Liver (tissue), 9 donors: ENCODE data around the gene CTNNBL1. TPM values are rescaled to one million over a fixed set of nuclear protein-coding genes. Genes with fewer than 3 reads are reported as not detected.

Experiments used
- DNase-seq: peaks from one replicate; pipeline ENCODE4 v3.0.0-alpha.2; 2017; ENCODE audit warnings: low spot score
- H3K27ac ChIP-seq, 2 donors: one replicate each; pipeline ENCODE4 v1.7.0; 2013; ENCODE audit warnings: inconsistent platforms in 2 of 2, low read length in 2 of 2, control low read depth in 1 of 2, low read depth in 1 of 2, mild to moderate bottlenecking in 1 of 2
- H3K27me3 ChIP-seq, 4 donors: one replicate each; pipeline versions ENCODE4 v1.6.1 to v1.7.0; 2013; ENCODE audit warnings: low read length in 3 of 4, inconsistent platforms in 1 of 4, mild to moderate bottlenecking in 1 of 4, moderate library complexity in 1 of 4; ENCODE audit not compliant: control insufficient read depth in 4 of 4, insufficient read depth in 4 of 4
- H3K36me3 ChIP-seq, 4 donors: one replicate each; pipeline versions ENCODE4 v1.6.1 to v1.7.0; 2013; ENCODE audit warnings: low read length in 3 of 4, mild to moderate bottlenecking in 3 of 4, low read depth in 1 of 4, moderate library complexity in 1 of 4; ENCODE audit not compliant: control insufficient read depth in 4 of 4, insufficient read depth in 3 of 4
- H3K4me1 ChIP-seq, 4 donors: one replicate each; pipeline versions ENCODE4 v1.6.1 to v1.7.0; 2013; ENCODE audit warnings: low read length in 3 of 4, mild to moderate bottlenecking in 3 of 4, moderate library complexity in 1 of 4; ENCODE audit not compliant: control insufficient read depth in 4 of 4, insufficient read depth in 4 of 4
- H3K4me3 ChIP-seq, 3 donors: one replicate each; pipeline versions ENCODE4 v1.6.1 to v1.7.0; 2013; ENCODE audit warnings: low read length in 3 of 3, control low read depth in 1 of 3, low read depth in 1 of 3, mild to moderate bottlenecking in 1 of 3
- H3K9ac ChIP-seq, 2 donors: one replicate each; pipeline ENCODE4 v1.7.0; 2013; ENCODE audit warnings: low read length in 2 of 2, mild to moderate bottlenecking in 2 of 2, moderate library complexity in 2 of 2, control low read depth in 1 of 2, low read depth in 1 of 2
- H3K9me3 ChIP-seq, 4 donors: one replicate each; pipeline versions ENCODE4 v1.6.1 to v1.7.0; 2013; ENCODE audit warnings: low read length in 3 of 4; ENCODE audit not compliant: control insufficient read depth in 4 of 4
- EGR1 ChIP-seq, 2 donors: IDR thresholded peaks; 2 replicates each; pipeline ENCODE4 v1.6.1; 2016 to 2018; ENCODE audit warnings: antibody characterized with exemption in 2 of 2, low read depth in 2 of 2
- FOXA1 ChIP-seq: IDR thresholded peaks from 2 replicates; pipeline ENCODE4 v1.6.1; 2016; ENCODE audit warnings: antibody characterized with exemption
- FOXA2 ChIP-seq: IDR thresholded peaks from 2 replicates; pipeline ENCODE4 v1.6.1; 2016; ENCODE audit warnings: antibody characterized with exemption
- GABPA ChIP-seq, 2 donors: IDR thresholded peaks in 1 of 2; conservative IDR thresholded peaks in 1 of 2; 2 replicates each; pipeline ENCODE4 v1.6.1; 2016; ENCODE audit warnings: antibody characterized with exemption in 2 of 2, mild to moderate bottlenecking in 1 of 2, moderate library complexity in 1 of 2
- HNF4A ChIP-seq, 2 donors: conservative IDR thresholded peaks; 2 replicates each; pipeline ENCODE4 v1.6.1; 2016; ENCODE audit warnings: antibody characterized with exemption in 2 of 2, mild to moderate bottlenecking in 2 of 2
- HNF4G ChIP-seq: IDR thresholded peaks from 2 replicates; pipeline ENCODE4 v1.6.1; 2016; ENCODE audit warnings: antibody characterized with exemption
- JUND ChIP-seq, 2 donors: IDR thresholded peaks; 2 replicates each; pipeline ENCODE4 v1.6.1; 2016; ENCODE audit warnings: antibody characterized with exemption in 2 of 2
- NR2F2 ChIP-seq: IDR thresholded peaks from 2 replicates; pipeline ENCODE4 v1.6.1; 2016; ENCODE audit warnings: antibody characterized with exemption
- RAD21 ChIP-seq, 2 donors: IDR thresholded peaks; 2 replicates each; pipeline ENCODE4 v1.6.1; 2016; ENCODE audit warnings: antibody characterized with exemption in 2 of 2, mild to moderate bottlenecking in 2 of 2
- SP1 ChIP-seq: IDR thresholded peaks from 2 replicates; pipeline ENCODE4 v1.6.1; 2018; ENCODE audit warnings: antibody characterized with exemption, mild to moderate bottlenecking
- TAF1 ChIP-seq: conservative IDR thresholded peaks from 2 replicates; pipeline ENCODE4 v1.6.1; 2016; ENCODE audit warnings: antibody characterized with exemption, mild to moderate bottlenecking
- YY1 ChIP-seq: IDR thresholded peaks from 2 replicates; pipeline ENCODE4 v1.6.1; 2016; ENCODE audit warnings: antibody characterized with exemption, mild to moderate bottlenecking
- WGBS: extraction: QIAGEN DNeasy Blood & Tissue Kit; methylation state at CpG from one replicate; pipeline ENCODE4 v1.1.7; 2013; 5-methylcytosine and 5-hydroxymethylcytosine counted together
- polyA plus RNA-seq, 2 donors: library from polyadenylated mRNA; stranded (reverse) in 1 of 2; unstranded in 1 of 2; fragments of 200-250 nt in 1 of 2; fragments of >200 nt in 1 of 2; fragmentation: Nextera tagmentation in 1 of 2; extraction: Ambion mirVana in 1 of 2; gene quantifications; one replicate each; pipeline versions ENCODE4 v1.2.1 to v1.2.3, GENCODE V29; 2013 to 2015
- total RNA-seq, 2 donors: library from RNA; depleted of rRNA; stranded (reverse); fragments of >200 nt; gene quantifications; one replicate each; pipeline ENCODE4 v1.2.3, GENCODE V29; 2014
- TF ChIP-seq, protein P1 (sequence below): IDR thresholded peaks from 2 replicates; pipeline ENCODE4 v1.6.1; 2016; ENCODE audit warnings: antibody characterized with exemption, mild to moderate bottlenecking
- TF ChIP-seq, protein P2 (sequence below): IDR thresholded peaks from 2 replicates; pipeline ENCODE4 v1.6.1; 2016; ENCODE audit warnings: antibody characterized with exemption
- TF ChIP-seq, protein P3 (sequence below): fragments of 150-350 bp; IDR thresholded peaks from 2 replicates; pipeline ENCODE4 v1.5.1; 2017; ENCODE audit warnings: improper control_type of control experiment, low read depth, low read length; ENCODE audit not compliant: missing input control
- TF ChIP-seq, protein P4 (sequence below): IDR thresholded peaks from 2 replicates; pipeline ENCODE4 v1.6.1; 2016; ENCODE audit warnings: antibody characterized with exemption
- TF ChIP-seq, protein P5 (sequence below): IDR thresholded peaks from 2 replicates; pipeline ENCODE4 v1.6.1; 2016; ENCODE audit warnings: antibody characterized with exemption
- donor health status: healthy.
- donor health status: healthy.
- donor health status: healthy.
- donor health status: healthy.
- donor health status: healthy.

The CTNNBL1 gene
- total and polyA plus RNA-seq, 4 donors, result 18.3 to 25.4 (median 20.3) TPM

DNA sequence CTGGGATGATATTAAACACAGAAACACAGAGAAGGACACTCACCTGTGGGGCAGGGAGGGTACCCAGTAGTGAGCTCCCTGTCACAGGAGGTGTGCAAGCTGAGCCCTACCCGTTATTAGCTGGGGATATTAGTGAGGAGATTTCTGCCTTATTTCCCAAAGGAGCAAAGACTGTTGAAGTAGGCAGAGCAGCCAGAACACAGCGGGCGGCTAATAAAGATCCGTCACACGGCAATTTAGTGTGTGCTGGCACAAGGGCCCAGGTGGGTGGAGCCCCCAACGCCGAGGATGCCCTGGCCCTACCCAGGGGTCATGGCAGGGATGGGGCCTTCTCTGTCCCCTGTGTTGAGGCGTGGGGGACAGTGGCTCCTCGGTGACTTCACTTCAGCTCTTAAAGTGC is 217.4 kb downstream of the CTNNBL1 start:
- Histone ChIP-seq H3K27ac (no peak overlapping the region), H3K4me1 (peaks cover 0 to 8% (median 2%) of the 10 kb centered on the region in 4 donors), H3K4me3 (no peak overlapping the region), H3K9me3 (no peaks in the 10 kb centered on the region), H3K36me3 (no peaks in the 10 kb centered on the region), H3K27me3 (no peaks in the 10 kb centered on the region), H3K9ac (no peak overlapping the region)
- WGBS, result 65% methylated on average over 9 of the region's 9 CpGs
- TF ChIP-seq EGR1 (IDR thresholded peaks at IDR 0.05; ENCODE audit: low read depth in 2 of 2) (no peak), HNF4A (conservative IDR thresholded peaks at IDR 0.05) (no peak), HNF4G (no peak), SP1 (no peak), TAF1 (no peak), FOXA2 (no peak), GABPA (IDR thresholded peaks at IDR 0.05 in 1 of 2, conservative IDR thresholded peaks at IDR 0.05 in 1 of 2) (no peak), YY1 (no peak), FOXA1 (no peak), RAD21 (IDR thresholded peaks at IDR 0.05) (no peak), NR2F2 (no peak)
- TF ChIP-seq, protein P1, sequence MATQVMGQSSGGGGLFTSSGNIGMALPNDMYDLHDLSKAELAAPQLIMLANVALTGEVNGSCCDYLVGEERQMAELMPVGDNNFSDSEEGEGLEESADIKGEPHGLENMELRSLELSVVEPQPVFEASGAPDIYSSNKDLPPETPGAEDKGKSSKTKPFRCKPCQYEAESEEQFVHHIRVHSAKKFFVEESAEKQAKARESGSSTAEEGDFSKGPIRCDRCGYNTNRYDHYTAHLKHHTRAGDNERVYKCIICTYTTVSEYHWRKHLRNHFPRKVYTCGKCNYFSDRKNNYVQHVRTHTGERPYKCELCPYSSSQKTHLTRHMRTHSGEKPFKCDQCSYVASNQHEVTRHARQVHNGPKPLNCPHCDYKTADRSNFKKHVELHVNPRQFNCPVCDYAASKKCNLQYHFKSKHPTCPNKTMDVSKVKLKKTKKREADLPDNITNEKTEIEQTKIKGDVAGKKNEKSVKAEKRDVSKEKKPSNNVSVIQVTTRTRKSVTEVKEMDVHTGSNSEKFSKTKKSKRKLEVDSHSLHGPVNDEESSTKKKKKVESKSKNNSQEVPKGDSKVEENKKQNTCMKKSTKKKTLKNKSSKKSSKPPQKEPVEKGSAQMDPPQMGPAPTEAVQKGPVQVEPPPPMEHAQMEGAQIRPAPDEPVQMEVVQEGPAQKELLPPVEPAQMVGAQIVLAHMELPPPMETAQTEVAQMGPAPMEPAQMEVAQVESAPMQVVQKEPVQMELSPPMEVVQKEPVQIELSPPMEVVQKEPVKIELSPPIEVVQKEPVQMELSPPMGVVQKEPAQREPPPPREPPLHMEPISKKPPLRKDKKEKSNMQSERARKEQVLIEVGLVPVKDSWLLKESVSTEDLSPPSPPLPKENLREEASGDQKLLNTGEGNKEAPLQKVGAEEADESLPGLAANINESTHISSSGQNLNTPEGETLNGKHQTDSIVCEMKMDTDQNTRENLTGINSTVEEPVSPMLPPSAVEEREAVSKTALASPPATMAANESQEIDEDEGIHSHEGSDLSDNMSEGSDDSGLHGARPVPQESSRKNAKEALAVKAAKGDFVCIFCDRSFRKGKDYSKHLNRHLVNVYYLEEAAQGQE, result no peak
- TF ChIP-seq, protein P2, sequence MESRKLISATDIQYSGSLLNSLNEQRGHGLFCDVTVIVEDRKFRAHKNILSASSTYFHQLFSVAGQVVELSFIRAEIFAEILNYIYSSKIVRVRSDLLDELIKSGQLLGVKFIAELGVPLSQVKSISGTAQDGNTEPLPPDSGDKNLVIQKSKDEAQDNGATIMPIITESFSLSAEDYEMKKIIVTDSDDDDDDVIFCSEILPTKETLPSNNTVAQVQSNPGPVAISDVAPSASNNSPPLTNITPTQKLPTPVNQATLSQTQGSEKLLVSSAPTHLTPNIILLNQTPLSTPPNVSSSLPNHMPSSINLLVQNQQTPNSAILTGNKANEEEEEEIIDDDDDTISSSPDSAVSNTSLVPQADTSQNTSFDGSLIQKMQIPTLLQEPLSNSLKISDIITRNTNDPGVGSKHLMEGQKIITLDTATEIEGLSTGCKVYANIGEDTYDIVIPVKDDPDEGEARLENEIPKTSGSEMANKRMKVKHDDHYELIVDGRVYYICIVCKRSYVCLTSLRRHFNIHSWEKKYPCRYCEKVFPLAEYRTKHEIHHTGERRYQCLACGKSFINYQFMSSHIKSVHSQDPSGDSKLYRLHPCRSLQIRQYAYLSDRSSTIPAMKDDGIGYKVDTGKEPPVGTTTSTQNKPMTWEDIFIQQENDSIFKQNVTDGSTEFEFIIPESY, result no peak
- TF ChIP-seq, protein P3, sequence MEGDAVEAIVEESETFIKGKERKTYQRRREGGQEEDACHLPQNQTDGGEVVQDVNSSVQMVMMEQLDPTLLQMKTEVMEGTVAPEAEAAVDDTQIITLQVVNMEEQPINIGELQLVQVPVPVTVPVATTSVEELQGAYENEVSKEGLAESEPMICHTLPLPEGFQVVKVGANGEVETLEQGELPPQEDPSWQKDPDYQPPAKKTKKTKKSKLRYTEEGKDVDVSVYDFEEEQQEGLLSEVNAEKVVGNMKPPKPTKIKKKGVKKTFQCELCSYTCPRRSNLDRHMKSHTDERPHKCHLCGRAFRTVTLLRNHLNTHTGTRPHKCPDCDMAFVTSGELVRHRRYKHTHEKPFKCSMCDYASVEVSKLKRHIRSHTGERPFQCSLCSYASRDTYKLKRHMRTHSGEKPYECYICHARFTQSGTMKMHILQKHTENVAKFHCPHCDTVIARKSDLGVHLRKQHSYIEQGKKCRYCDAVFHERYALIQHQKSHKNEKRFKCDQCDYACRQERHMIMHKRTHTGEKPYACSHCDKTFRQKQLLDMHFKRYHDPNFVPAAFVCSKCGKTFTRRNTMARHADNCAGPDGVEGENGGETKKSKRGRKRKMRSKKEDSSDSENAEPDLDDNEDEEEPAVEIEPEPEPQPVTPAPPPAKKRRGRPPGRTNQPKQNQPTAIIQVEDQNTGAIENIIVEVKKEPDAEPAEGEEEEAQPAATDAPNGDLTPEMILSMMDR, result no peak
- TF ChIP-seq, protein P4, sequence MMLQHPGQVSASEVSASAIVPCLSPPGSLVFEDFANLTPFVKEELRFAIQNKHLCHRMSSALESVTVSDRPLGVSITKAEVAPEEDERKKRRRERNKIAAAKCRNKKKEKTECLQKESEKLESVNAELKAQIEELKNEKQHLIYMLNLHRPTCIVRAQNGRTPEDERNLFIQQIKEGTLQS, result no peak
- TF ChIP-seq, protein P5, sequence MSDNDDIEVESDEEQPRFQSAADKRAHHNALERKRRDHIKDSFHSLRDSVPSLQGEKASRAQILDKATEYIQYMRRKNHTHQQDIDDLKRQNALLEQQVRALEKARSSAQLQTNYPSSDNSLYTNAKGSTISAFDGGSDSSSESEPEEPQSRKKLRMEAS, result no peak
- DNase-seq, result no peak

DNA sequence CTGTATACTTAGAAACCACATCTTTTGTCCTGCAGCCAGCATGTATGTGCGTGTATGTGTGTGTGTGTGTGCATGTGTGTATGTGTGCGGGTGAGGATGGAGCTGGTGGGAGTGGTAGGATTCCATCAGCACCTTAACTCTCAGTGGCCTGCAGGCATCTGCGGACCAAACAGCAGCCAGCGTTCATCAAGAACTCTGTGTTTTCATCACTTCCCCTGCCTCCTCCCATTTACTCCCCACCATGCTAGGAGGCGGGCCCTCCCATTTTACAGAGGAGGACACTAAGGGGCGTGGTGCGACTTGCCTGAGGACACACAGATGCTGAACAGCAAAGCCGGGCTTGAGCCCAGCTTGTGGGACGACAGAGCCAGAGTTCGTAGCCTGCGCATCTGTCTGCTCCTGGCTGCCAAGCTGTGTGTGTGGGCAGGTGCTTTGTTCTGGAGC is 218.0 kb downstream of the CTNNBL1 start:
- no peaks in the 10 kb centered on the region for H3K9me3 ChIP-seq
- WGBS, result 31% methylated on average over 11 of the region's 11 CpGs
- H3K27me3 ChIP-seq, result no peaks in the 10 kb centered on the region
- H3K4me3 ChIP-seq, result no peak overlapping the region
- no peak overlapping the region for H3K27ac ChIP-seq
- no peaks in the 10 kb centered on the region for H3K36me3 ChIP-seq
- no peak overlapping the region for H3K9ac ChIP-seq
- H3K4me1 ChIP-seq, result peaks cover 0 to 10% (median 3%) of the 10 kb centered on the region in 4 donors
- no peak for DNase-seq
- TF ChIP-seq, protein P2, result no peak
- TF ChIP-seq SP1 (no peak), GABPA (IDR thresholded peaks at IDR 0.05 in 1 of 2, conservative IDR thresholded peaks at IDR 0.05 in 1 of 2) (no peak), TAF1 (no peak), FOXA1 (no peak), NR2F2 (no peak), HNF4A (conservative IDR thresholded peaks at IDR 0.05) (no peak), FOXA2 (no peak), JUND (IDR thresholded peaks at IDR 0.05) (no peak)
- TF ChIP-seq, protein P5, result no peak
- TF ChIP-seq, protein P1, result no peak
